H1 (cell line): ENCODE data around the gene PIK3R1. TPM values are rescaled to one million over a fixed set of nuclear protein-coding genes. Genes with fewer than 3 reads are reported as not detected.

Source experiments
- CREB1 ChIP-seq: IDR thresholded peaks from 2 replicates; pipeline ENCODE4 v1.6.1; 2012; ENCODE audit warnings: inconsistent platforms
- JUN ChIP-seq: IDR thresholded peaks from 2 replicates; pipeline ENCODE4 v1.6.1; 2011; ENCODE audit warnings: low read depth, mild to moderate bottlenecking, improper control_type of control experiment, low read length
- KDM5A ChIP-seq: fragments of 200-600 bp; IDR thresholded peaks from 2 replicates; pipeline ENCODE4 v1.7.1; 2012; ENCODE audit warnings: mild to moderate bottlenecking, low read length, inconsistent platforms, mixed read lengths
- NRF1 ChIP-seq: IDR thresholded peaks from 2 replicates; pipeline ENCODE4 v1.6.1; 2011; ENCODE audit warnings: mild to moderate bottlenecking, low read depth, low read length, improper control_type of control experiment
- PHF8 ChIP-seq: fragments of 200-600 bp; sonication (generic); conservative IDR thresholded peaks from 2 replicates; pipeline ENCODE4 v1.7.1; 2012; ENCODE audit warnings: low read depth, mild to moderate bottlenecking, inconsistent platforms, low read length, moderate library complexity
- POU5F1 ChIP-seq: IDR thresholded peaks from 2 replicates; pipeline ENCODE4 v1.6.1; 2011; ENCODE audit warnings: low read depth, mild to moderate bottlenecking, low read length, moderate library complexity
- SAP30 ChIP-seq: fragments of 300-600 bp; sonication (generic); IDR thresholded peaks from 2 replicates; pipeline ENCODE4 v1.7.1; 2012; ENCODE audit warnings: low read length, moderate library complexity, mild to moderate bottlenecking, inconsistent platforms; ENCODE audit not compliant: insufficient read depth, insufficient replicate concordance
- TAF7 ChIP-seq: optimal IDR thresholded peaks from 2 replicates; pipeline ENCODE3; 2011; ENCODE audit warnings: low read depth, mild to moderate bottlenecking, inconsistent platforms, low read length, moderate library complexity, borderline replicate concordance
- TBP ChIP-seq: IDR thresholded peaks from 2 replicates; pipeline ENCODE4 v1.6.1; 2011; ENCODE audit warnings: low read depth, low read length, improper control_type of control experiment
- polyA plus RNA-seq, 7 experiments: library from polyadenylated mRNA; depleted of rRNA in 3 of 7; stranded (reverse) in 5 of 7; unstranded in 2 of 7; fragments of >200 nt in 5 of 7; fragments of 200-250 nt in 2 of 7; gene quantifications; 1 replicate in 5 of 7; 2 replicates in 1 of 7; 4 replicates in 1 of 7; pipeline versions ENCODE4 v1.2.1 to v1.2.3, GENCODE V29; 2011 to 2013; ENCODE audit warnings: missing spikeins in 2 of 7, mixed read lengths in 2 of 7
- total RNA-seq: library from RNA; stranded (reverse); fragmentation: NEBNext Ultra II Directional; extraction: Animal tissue kit (Norgen Biotek cat#: 25700); gene quantifications from 2 replicates; pipeline ENCODE4 v1.2.1, GENCODE V29; 2021
- TF ChIP-seq, protein P1 (sequence below): IDR thresholded peaks from 2 replicates; pipeline ENCODE4 v1.6.1; 2012; ENCODE audit warnings: inconsistent platforms

PIK3R1 gene
- total and polyA plus RNA-seq, 2 of the 8 experiments (the other 6 are each of a cell fraction or from before 2014, with no cell fraction given): 2.3 to 13.7 TPM

DNA sequence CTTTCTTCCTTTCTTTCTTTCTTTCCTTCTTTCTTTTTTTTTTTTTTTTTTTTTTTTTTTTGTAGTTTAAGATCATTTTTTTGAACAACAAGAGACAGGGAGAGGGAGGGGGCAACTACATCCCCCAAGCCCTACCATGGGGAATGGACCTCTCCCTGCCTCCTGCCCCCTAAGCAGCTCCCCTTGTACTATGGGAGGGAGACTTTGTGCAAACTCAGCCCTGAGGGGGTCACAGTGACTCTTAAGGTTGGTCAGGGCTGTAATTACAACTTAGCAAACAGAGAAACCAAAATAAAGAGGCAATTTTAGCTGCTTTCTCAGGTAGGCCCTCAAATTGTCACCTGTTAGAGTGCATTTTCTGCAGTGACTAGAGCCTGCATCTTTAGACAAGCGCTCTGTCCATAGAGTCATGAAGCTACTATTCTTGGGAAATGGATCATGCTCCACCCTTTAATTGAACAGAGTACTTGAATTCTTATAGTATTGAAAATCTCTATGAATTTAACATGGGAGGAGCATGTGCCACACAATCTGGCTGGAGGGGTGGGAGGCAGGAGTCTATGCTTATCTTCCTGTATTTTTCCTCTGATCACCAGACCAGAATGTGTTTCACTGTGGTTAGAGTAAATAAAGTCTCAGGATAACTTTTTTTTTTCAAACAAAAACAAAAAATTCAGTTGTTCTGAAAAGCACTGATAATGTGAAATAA is 24.3 kb upstream of the PIK3R1 start (continued):
- TF ChIP-seq JUN: no peak
- TF ChIP-seq KDM5A: no peak
- no peak for TF ChIP-seq TBP
- no peak for TF ChIP-seq CREB1
- no peak for TF ChIP-seq TAF7
- TF ChIP-seq PHF8: no peak
- no peak for TF ChIP-seq NRF1
- TF ChIP-seq SAP30: no peak
- TF ChIP-seq, protein P1, sequence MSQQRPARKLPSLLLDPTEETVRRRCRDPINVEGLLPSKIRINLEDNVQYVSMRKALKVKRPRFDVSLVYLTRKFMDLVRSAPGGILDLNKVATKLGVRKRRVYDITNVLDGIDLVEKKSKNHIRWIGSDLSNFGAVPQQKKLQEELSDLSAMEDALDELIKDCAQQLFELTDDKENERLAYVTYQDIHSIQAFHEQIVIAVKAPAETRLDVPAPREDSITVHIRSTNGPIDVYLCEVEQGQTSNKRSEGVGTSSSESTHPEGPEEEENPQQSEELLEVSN: no peak
- no peak for TF ChIP-seq POU5F1
